Activated gamma-delta T cell (primary cell): ENCODE data around the gene BGLAP.
"Not testable (repeated sequence)": the region's sequence is repeated elsewhere in the genome, so short reads cannot be mapped to it uniquely, and the experiment has no call there.

Experiments used
- DNase-seq: peaks from one replicate; lab custom pipeline; 2025; lab: John Stamatoyannopoulos, UW
- total RNA-seq, 2 donors: gene quantifications; one replicate each; lab custom pipeline; 2026; lab: John Stamatoyannopoulos, UW

Gene BGLAP
- total RNA-seq: 0.36 to 0.39 reads per million in 2 donors

GRCh38 chr1:156241926-156242325 is at the start of gene BGLAP:
TSS of gene BGLAP (plus strand) at chr1:156242184. CDS start at chr1:156242232, 48 bp downstream.
- no peak for DNase-seq

GRCh38 chr1:156193208-156193487 is 48.8 kb upstream of the BGLAP start:
- DNase-seq: no peak

- DNase-seq: peak; percentile 49
Measured at GRCh38 chr1:156193488-156194299, 48.3 kb upstream of the BGLAP start, which contains the start of gene SLC25A44. TSS of gene SLC25A44 (plus strand) at chr1:156194104. CDS start at chr1:156199848, 5,744 bp downstream.

GRCh38 chr1:156194300-156194652 is 47.7 kb upstream of the BGLAP start:
- no peak for DNase-seq

- DNase-seq: no peak
Measured at GRCh38 chr1:156195853-156196252, 46.1 kb upstream of the BGLAP start.

GRCh38 chr1:156196445-156196844 is 45.5 kb upstream of the BGLAP start:
- DNase-seq: no peak

GRCh38 chr1:156198831-156199349 is 43.1 kb upstream of the BGLAP start:
- DNase-seq: no peak

- DNase-seq: no peak
Measured at GRCh38 chr1:156200044-156200443, 41.9 kb upstream of the BGLAP start.

GRCh38 chr1:156203331-156203730 is 38.7 kb upstream of the BGLAP start:
- no peak for DNase-seq

- DNase-seq: no peak
Measured at GRCh38 chr1:156204686-156205085, 37.3 kb upstream of the BGLAP start.

- no peak for DNase-seq
Measured at GRCh38 chr1:156211243-156211642, 30.7 kb upstream of the BGLAP start.

GRCh38 chr1:156212130-156212529 is 29.9 kb upstream of the BGLAP start:
- no peak for DNase-seq

GRCh38 chr1:156212833-156213643 is 28.9 kb upstream of the BGLAP start, which contains the start of gene PMF1:
TSS of gene PMF1 (plus strand) at chr1:156213007. CDS start at chr1:156213016, 9 bp downstream.
- peak; percentile 90 for DNase-seq

- DNase-seq: no peak
Measured at GRCh38 chr1:156213644-156213966, 28.4 kb upstream of the BGLAP start.

- no peak for DNase-seq
Measured at GRCh38 chr1:156214024-156214748, 27.8 kb upstream of the BGLAP start.

GRCh38 chr1:156216361-156217086 is 25.5 kb upstream of the BGLAP start:
- not testable (repeated sequence) for DNase-seq

- DNase-seq: no peak
Measured at GRCh38 chr1:156217871-156218270, 24.1 kb upstream of the BGLAP start.

- DNase-seq: no peak
Measured at GRCh38 chr1:156220226-156220625, 21.8 kb upstream of the BGLAP start.

GRCh38 chr1:156221986-156222692 is 19.8 kb upstream of the BGLAP start:
- DNase-seq: no peak

GRCh38 chr1:156225677-156226014 is 16.3 kb upstream of the BGLAP start:
- no peak for DNase-seq

GRCh38 chr1:156226116-156226538 is 15.9 kb upstream of the BGLAP start:
- no peak for DNase-seq
